HL-60/S4 treated with phorbol 12-myristate 13-acetate at 8.2 ng/mL for 4 days and 3 days (cell line): ENCODE measurements around the gene ARHGEF6.

ENCODE experiments used
- in situ Hi-C: fragments of 300-500 bp; cut with MboI; formaldehyde crosslinking; loops from 2 replicates; pipeline ENCODE4 v1.15.0; 2022; ENCODE audit warnings: low sequenced_read_pairs

ARHGEF6 gene

GRCh38 chrX:136747003-136747986 is 33.4 kb downstream of the ARHGEF6 start:
- in situ Hi-C loops: no loop called here

- in situ Hi-C loops: no loop called here
Measured at GRCh38 chrX:136745215-136746173, 35.2 kb downstream of the ARHGEF6 start.

- in situ Hi-C loops: no loop called here
Measured at GRCh38 chrX:136742721-136743379, 37.9 kb downstream of the ARHGEF6 start.

GRCh38 chrX:136738049-136738729 is 42.5 kb downstream of the ARHGEF6 start:
- in situ Hi-C loops: no loop called here

- in situ Hi-C loops: no loop called here
Measured at GRCh38 chrX:136736690-136737089, 44.0 kb downstream of the ARHGEF6 start.

- in situ Hi-C loops: no loop called here
Measured at GRCh38 chrX:136735601-136736000, 45.1 kb downstream of the ARHGEF6 start.

GRCh38 chrX:136733613-136734012 is 47.1 kb downstream of the ARHGEF6 start:
- in situ Hi-C loops: no loop called here

- in situ Hi-C loops: no loop called here
Measured at GRCh38 chrX:136731798-136732197, 48.9 kb downstream of the ARHGEF6 start.

GRCh38 chrX:136731207-136731782 is 49.4 kb downstream of the ARHGEF6 start:
- in situ Hi-C loops: no loop called here

GRCh38 chrX:136728393-136728792 is 52.3 kb downstream of the ARHGEF6 start:
- in situ Hi-C loops: no loop called here

GRCh38 chrX:136725441-136726104 is 55.2 kb downstream of the ARHGEF6 start:
- in situ Hi-C loops: no loop called here

- in situ Hi-C loops: no loop called here
Measured at GRCh38 chrX:136718091-136718490, 62.6 kb downstream of the ARHGEF6 start.

- in situ Hi-C loops: no loop called here
Measured at GRCh38 chrX:136714626-136715599, 65.8 kb downstream of the ARHGEF6 start.

- in situ Hi-C loops: no loop called here
Measured at GRCh38 chrX:136712650-136713310, 68.0 kb downstream of the ARHGEF6 start.

GRCh38 chrX:136711147-136711546 is 69.6 kb downstream of the ARHGEF6 start:
- in situ Hi-C loops: no loop called here

GRCh38 chrX:136710325-136710951 is 70.3 kb downstream of the ARHGEF6 start:
- in situ Hi-C loops: no loop called here

GRCh38 chrX:136708348-136708747 is 72.4 kb downstream of the ARHGEF6 start:
- in situ Hi-C loops: no loop called here
